ENCODE measurements around the gene CFB.

DNA sequence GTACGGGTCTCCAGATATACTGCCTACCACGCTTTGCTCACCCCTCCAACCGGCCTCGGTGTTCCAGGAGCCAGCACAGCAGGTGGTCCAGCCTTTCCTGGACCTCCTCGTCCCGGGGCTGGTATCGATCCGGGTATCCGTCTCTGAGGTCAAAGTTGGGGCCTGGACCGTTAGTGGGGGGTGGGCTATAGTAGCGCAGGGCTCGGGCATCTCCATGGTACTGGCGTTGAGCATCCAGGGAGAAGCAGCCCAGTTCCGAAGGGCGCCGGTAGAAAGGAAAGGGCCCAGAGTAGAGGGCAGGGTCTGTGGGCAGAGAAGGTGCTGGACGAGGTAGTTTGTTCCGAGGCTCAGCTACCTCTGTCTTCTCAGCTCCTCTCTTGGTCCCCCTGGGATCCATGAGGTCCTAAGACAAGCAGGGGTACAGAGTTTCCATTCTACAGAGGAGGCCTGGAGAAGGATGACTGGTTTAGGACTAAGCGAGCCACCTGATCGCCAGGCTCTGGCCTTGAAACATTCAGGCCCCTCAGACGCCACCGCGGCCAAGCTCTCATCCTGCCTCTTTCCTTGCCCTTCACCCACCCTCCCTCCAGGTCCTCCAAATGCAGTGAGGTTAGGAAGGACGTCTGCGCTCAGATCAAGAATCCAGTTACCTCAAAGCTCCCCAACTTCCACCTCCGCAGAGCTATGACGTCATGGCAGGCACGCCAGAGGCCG lies 25.5 kb downstream of the CFB start:
- TF ChIP-seq POLR2A (IDR thresholded peaks at IDR 0.05; ENCODE audit: extremely low read depth, insufficient read length) (peak; percentile 50), MYC (IDR thresholded peaks at IDR 0.05; ENCODE audit: low read depth, low read length) (no peak)
- TF ChIP-seq, protein P1, sequence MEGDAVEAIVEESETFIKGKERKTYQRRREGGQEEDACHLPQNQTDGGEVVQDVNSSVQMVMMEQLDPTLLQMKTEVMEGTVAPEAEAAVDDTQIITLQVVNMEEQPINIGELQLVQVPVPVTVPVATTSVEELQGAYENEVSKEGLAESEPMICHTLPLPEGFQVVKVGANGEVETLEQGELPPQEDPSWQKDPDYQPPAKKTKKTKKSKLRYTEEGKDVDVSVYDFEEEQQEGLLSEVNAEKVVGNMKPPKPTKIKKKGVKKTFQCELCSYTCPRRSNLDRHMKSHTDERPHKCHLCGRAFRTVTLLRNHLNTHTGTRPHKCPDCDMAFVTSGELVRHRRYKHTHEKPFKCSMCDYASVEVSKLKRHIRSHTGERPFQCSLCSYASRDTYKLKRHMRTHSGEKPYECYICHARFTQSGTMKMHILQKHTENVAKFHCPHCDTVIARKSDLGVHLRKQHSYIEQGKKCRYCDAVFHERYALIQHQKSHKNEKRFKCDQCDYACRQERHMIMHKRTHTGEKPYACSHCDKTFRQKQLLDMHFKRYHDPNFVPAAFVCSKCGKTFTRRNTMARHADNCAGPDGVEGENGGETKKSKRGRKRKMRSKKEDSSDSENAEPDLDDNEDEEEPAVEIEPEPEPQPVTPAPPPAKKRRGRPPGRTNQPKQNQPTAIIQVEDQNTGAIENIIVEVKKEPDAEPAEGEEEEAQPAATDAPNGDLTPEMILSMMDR (IDR thresholded peaks at IDR 0.05; ENCODE audit: low read depth, low read length): no peak

All from NB4 (cell line).